D341Med (cell line): ENCODE data around the gene JMJD1C.
"Not testable (repeated sequence)": the region's sequence is repeated elsewhere in the genome, so short reads cannot be mapped to it uniquely, and the experiment has no call there.

Source experiments
- DNase-seq: peaks from one replicate; pipeline ENCODE4 v3.0.0; 2012; ENCODE audit warnings: low spot score

JMJD1C gene

DNA sequence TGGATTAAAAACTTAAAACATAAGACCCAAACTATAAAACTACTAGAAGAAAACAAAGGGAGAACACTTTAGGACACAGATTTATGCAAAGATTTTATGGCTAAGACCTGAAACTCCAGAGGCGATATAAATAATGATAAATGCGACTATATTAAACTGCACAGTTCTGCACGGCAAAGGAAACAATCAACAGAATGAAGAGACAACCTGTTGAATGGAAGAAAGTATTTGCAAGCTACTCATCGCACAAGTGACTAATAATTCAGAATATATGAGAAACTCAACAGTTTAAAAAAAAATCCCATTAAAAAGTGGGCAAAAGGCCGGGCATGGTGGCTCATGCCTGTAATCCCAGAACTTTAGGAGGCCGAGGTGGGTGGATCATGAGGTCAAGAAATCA is 73.6 kb downstream of the JMJD1C start:
- no peak for DNase-seq

DNA sequence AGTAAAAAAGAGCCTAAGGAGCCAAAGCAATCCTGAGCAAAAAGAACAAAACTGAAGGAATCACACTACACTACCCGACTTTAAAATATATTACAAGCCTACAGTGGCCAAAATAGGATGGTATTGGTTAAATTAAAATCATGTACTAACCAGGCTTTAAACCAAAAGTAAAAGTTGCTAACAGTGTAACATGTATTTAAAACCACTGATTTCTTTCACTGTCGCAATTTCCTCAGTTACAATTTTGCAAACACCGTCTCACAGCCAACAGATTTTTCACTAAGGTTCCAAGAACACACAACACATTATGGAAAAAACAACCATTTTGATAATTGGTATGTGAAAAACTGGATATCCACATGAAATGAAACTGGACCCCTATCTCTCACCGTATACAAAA is 74.0 kb downstream of the JMJD1C start:
- DNase-seq = no peak

DNA sequence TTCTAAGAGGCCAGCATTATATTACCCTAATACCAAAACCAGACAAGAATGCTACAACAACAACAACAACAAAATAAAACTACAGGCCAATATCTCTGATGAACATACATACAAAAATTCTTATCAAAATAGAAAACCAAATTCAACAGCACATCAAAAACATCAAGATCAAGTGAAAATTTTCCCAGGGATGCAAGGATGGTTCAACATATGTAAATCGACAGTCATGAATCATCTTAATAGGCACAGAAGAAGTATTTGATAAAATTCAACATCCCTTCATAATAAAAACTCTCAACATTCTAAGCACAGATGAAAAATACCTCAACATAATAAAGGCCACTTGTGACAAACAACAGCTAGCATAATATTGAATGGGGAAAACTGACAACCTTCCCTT is 75.3 kb downstream of the JMJD1C start:
- DNase-seq = no peak

DNA sequence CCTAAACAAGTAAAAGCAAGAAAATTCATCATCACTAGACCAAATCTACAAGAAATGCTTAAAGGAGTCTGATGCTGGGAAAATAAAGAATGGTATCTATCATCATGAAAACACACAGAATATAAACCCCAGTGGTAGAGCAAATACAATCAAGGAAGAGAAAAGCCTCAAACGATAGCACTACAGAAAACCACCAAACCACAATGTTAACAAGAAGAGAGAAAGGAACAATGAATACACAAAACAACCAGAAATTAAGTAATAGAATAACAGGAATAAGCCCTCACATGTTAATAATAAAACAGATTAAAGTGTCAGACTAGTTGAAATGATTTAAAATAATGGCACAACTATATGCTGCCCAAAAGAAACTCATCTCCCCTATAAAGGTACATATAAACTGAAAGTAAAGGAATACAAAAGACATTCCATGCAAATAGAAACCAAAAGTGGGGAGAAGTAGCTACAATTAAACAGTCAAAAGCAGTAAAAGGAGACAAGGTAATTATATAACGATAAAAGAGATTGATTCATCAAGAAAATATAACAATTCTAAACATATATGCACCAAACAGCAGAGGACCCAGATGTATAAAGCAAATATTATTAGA is 77.3 kb downstream of the JMJD1C start:
- DNase-seq = no peak

DNA sequence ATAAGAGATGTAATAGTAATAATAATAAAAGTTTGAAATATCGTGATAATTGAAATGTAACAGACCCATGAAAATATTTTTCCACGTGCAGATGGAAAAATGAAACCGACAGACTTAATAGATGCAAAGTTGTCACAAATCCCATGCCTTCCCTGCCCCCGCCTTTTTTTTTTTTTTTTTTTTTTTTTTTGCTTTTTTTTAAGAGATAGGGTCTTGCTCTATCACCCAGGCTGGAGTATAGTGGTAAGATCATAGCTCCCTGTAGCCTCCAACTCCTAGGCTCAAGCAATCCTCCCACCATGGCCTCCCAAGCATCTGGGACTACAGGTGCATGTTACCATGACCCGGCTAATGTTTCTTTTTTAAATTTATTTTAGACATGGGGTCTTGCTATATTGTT is 80.5 kb downstream of the JMJD1C start:
- no peak for DNase-seq

DNA sequence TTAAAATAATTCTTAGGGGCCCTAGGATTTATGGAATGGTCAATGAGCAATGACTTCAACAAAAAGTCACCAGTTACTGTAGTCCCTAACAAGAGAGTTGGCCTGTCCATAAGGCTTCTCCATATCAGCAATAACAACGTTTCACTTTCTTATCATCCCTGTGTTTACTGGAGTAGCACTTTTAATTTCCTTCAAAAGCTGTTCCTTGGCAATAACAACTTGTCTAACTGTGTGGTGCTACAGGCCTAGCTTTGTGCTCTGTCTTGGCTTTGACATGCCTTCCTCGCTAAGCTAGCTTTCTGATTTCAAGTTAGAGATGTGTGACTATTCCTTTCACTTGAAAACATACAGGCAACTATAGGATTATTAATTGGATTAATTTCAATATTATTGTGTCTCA is 81.1 kb downstream of the JMJD1C start:
- DNase-seq = no peak

DNA sequence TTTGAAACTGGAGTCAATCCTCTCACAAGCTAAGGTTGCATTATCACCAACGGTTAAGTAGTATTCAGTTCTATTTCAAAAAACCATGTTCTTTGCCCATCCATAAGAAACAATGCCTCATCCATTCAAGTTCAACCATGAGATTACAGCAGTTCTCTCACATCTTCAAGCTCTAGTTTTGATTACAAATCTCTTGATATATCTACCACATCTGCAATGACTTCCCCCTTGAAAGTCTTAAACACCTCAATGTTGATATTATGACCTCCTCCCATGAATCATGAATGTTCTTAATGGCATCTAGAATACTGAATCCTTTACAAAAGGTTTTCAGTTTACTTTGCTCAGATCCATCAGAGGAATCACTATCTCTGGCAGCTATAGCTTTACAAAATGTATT is 81.8 kb downstream of the JMJD1C start:
- DNase-seq = no peak

DNA sequence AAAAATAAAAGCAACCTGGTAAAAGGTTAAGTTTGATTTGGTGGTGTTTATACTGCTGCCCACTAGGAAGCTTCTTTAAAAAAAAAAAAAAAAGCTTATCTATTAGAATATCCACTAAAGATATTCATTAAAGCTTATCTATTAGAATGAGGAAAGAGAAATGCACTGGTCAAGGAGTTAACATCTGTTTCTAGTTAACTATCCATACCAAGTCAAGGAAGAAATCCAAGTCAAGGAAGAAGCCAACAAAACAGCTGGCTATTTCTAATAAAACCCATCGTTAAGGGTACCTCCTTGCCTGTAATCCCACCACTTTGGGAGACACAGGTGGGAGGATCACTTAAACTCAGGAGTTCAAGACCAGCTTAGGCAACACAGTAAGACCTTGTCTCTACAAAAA is 82.6 kb downstream of the JMJD1C start:
- no peak for DNase-seq

DNA sequence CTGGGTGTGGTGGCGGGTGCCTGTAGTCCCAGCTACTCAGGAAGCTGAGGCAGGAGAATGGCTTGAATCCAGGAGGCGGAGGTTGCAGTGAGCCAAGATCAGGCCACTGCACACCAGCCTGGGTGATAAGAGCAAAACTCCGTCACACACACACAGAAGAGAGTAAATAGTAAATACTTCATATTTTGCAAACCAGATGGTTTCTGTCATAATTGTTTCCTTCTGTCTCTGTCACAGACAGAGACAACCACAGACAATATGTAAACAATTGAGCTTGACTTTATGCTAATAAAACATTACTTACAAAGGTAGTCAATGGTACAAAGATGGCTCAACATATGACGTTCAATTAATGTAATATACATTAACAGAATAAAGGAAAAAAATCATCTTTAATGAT is 83.7 kb downstream of the JMJD1C start:
- no peak for DNase-seq

DNA sequence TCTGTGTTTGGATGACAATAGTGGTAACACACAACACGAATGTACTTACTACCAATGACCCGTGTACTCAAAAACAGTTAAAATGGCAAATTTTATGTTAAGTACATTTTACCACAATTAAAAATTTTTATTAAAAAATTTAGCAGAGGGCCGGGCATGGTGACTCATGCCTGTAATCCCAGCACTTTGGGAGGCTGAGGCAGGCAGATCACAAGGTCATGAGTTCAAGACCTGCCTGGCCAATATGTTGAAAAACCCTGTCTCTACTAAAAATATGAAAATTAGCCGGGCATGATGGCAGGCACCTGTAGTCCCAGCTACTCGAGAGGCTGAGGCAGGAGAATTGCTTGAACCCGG is 88.5 kb downstream of the JMJD1C start:
- not testable (repeated sequence) for DNase-seq

DNA sequence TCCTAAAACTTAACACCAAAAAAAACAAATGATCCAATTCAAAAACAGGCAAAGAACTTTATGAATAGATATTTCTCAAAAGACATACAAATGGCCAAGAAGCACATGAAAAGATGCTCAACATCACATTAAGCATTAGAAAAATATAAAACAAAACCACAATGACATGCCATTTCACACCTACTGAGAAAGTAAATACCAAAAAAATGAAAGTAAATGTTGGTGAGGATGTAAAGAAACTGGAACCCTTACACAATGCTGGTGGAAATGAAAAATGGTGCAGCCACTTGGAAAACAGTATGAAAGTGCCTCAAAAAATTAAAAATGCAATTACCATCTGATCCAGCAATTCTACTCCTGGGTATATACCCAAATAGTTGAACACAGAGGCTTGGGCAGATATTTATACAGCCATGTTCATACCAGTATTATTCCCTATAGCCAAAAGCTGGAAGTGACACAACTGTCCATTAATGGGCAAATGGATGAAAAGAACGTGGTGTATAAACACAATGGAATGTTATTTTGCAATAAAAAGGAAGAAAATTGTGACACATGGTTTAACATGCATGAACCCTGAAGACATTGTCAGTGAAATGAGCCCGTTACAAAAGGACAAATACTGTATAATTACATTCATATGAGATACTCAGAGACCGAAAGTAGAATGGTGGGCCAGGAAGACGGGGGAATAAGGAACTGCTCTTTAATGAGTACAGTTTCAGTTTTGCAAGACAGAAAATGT is 89.0 kb downstream of the JMJD1C start:
- no peak for DNase-seq

DNA sequence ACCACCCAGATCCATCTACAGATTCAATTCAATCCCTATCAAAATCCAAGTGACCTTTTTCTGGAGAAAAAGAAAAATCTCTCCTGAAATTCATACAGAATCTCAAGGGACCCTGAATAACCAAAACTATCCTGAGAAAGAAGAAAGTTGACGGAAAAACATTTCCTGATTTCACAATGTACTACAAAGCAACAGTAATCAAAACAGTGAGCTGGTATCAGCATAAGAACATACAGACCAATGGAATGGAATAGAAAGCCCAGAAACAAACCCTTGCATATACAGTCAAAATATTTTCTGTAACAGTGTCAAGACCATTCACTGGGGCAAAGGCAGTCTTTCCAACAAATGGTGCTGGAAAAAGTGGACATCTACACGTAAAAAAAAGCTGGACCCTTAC is 89.9 kb downstream of the JMJD1C start:
- DNase-seq = no peak

DNA sequence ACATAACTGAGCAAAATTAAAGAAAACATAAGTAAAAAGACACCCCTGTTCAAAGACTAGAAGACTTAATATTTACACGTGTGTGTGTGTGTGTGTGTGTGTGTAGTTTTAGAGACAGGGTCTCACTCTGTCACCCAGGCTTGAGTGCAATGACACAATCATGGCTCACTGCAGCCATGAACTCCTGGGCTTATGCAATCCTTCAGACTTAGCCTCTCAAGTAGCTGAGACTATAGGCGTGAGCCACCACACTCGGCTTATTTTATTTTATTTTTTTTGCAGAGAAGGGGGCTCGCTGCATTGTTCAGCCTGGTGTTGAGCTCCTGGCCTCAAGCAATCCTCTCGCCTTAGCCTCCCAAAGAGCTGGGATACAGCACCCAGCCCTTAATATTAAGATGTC is 90.3 kb downstream of the JMJD1C start:
- DNase-seq = no peak

DNA sequence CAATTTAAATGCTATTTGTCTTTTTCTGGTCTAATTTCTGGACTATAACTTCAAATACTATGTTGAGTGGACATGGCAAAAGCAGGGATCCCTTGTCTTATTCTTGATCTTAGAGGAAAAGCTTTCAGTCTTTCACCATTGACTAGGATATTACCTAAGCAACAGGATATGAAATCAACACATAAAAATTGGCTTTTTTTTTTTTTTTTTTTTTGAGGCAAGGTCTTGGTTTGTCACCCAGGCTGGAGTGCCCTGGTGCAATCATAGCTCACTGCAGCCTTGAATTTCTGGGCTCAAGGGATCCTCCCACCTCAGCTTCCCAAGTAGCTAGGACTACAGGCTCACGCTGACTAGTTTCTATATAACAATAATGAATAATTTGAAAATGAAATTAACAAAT is 90.8 kb downstream of the JMJD1C start:
- no peak for DNase-seq

DNA sequence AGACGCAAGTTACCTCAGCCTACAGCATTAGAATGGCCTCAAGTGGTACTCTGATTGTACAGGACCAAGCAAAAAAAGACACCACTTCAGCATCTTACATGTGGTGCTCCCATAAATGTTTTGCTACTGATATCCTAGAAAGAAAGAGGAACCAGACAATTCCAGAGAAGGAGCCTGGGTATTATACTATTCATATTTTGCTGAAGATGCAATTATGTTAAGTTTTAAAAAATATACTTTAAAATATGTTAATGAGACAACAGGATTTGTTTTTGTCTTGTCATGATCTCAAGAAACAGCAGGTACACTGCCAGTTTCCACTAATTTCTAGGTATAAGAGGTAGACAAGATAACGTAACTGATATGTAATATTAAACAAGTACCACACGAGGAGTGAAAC is 92.6 kb downstream of the JMJD1C start:
- DNase-seq = no peak

DNA sequence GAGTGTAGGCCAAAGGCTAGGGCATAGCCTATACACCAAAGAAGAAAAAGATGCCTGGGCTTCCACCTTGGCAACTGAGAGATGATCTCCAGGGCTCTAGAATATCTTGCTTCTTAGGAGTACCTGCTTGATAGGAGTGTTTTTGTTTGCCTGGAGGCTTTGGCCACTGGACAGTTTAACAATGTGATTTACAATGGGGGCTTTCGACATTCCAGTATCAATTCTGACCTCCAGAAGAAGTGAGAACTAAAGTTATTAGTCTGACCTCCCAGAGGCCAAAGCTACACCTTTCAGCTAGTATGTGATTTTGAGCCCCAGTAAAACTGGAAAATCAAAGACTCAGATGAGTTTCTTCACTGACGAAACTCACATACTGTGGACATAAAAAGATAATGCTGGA is 96.1 kb downstream of the JMJD1C start:
- no peak for DNase-seq

DNA sequence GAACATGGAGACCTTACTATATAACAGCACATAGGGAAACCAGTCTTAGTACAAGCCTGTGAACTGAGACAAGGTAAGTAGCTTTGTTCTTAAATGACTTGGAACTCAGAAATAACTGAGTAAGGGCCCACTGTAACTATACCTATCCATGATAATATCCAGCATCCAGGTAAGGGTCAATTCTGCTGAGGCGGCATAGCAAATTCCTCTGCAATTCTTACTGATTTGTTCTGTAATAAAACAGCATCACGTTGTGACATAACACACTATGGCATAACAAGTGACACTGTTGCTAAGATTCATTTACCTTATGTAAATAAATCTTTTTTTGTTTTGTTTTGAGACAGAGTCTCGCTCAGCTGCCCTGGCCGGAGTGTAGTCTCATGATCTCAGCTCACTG is 97.4 kb downstream of the JMJD1C start:
- DNase-seq = no peak

DNA sequence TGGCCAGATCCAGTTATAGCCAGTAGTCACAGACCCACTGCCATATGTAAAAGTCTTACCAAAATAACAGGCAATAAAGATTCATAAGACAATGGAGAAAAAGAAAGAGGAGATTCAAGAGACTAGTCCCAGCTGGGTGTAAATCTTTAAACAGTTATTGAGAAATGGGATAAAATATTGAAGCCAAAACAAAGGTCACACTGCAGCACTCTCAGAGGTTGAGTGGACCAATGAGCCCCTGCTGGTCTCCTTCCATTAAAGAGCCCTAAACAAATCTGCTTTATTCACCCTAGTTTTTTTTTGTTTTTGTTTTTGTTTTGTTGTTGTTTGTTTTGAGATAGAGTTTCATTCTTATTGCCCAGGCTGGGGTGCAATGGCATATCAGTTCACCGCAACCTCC is 98.8 kb downstream of the JMJD1C start:
- no peak for DNase-seq

DNA sequence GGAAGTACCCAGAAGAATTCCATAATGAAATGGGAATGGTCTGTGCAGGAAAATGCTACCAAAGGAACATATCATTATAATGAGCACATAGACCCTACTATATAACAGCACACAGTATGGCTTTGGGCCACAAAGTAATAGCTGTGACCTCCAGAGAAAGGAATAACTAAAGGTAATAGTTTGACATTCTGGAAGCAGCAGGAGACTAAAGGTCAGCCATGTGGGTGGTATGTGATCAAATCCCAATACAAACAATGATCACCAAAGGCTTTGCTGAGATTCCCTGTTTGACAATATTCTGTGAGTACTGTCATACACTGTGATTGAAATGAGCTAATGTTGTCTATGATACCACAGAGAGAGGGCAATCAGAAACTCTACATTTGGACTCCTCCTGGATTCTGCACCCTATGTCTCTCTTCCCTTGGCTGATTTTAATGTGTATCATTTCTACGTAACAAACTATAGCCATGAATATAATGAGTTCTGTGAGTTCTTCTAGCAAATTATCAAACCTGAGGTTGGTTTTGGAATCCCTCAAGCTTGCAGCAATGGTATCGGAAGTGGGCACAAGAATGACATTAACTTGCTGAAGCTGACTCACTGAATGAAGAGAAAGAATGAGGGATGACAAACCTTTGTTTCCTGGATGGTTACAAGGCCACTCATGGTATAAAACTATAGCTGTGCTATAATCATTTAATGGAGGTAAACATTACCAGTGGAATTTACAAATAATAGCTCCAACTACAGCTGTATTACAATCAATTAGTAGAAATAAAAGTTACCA is 99.6 kb downstream of the JMJD1C start:
- no peak for DNase-seq

DNA sequence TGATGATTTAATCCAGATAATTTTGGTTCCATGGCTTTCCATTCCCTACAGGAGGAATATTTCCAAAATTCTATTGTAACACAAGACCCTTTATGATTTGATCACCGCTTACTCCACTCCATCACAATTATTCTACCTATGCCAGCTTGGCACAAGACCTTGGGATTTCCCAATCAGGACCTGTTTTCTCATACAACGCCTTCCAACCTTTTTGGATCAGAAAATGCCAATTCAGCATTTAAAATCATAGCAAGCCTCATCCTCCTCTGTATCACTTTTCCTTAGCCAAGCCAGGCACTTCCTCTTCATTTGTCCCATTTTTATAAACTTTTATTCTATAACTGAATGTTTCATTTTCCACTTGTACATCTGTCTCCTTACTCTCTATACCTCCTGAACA is 100.9 kb downstream of the JMJD1C start:
- DNase-seq = no peak

DNA sequence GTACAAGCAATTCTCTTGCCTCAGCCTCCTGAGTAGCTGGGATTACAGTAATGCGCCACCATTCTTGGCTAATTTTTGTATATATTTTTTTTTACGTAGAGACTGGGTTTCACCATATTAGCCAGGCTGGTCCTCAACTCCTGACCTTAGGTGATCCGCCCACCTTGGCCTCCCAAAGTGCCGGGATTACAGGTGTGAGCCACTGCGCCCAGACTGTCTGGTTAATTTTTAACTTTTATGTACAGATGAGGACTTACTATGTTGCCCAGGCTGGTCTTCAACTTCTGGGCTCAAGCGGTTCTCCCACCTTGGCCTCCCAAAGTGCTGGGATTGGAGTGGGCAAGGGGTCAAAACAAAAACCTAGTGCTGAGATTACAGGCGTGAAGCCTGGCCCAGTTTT is 101.8 kb downstream of the JMJD1C start:
- DNase-seq = no peak

DNA sequence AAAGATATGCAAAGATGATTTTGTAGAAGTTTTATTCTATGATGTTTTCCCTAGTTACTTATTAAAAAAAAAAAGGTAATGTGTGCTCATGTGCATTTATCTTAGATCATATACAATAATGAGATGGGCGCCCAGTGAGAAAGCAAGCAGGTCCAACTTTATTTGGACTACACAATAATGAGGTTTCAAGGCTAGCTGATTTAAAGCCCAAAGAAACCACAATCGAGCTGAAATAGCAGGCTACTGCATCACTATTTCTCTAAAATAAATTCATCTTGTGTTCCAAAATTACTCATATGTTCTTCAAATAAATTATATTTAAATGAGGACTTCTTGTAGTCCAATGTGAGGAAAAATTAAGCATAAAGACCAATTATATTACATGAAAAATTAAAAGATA is 110.1 kb downstream of the JMJD1C start:
- no peak for DNase-seq

DNA sequence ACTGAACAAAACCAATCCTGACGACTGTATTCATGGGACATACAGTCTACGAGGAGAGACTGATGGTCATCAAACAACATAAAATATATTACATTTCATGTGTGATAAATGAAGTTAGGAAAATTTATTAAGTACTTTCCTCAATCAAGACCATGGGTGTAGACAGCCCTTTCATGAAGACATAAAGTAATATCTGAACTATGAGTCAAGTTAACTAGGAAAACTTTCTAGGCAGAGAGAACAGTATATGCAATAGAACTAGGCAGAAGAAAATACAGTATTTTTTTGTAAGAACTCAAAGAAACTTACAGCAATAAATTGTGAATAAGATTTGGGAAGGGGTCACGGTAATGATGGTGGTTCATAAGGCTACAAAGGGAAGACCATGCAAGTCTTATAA is 112.8 kb downstream of the JMJD1C start:
- no peak for DNase-seq
